ENCODE measurements around the gene MRPL1.
"Not testable (repeated sequence)": the region's sequence is repeated elsewhere in the genome, so short reads cannot be mapped to it uniquely, and the experiment has no call there.

MRPL1 gene

GRCh38 chr4:77930154-77930639 is 67.6 kb downstream of the MRPL1 start:
- no peak overlapping the region for H3K9ac ChIP-seq (ENCODE audit: low read length)
- H3K4me1 ChIP-seq (ENCODE audit: control insufficient read depth, insufficient read depth, low read length), result peaks cover 3% of the 10 kb centered on the region
- H3K27ac ChIP-seq (ENCODE audit: low read depth, low read length), result no peak overlapping the region
- no peaks in the 10 kb centered on the region for H3K27me3 ChIP-seq (ENCODE audit: control insufficient read depth, insufficient read depth, low read length)
- H3K36me3 ChIP-seq (ENCODE audit: control insufficient read depth, insufficient read depth, low read length), result peaks cover 4% of the 10 kb centered on the region
- H3K4me3 ChIP-seq (ENCODE audit: low read length), result no peak overlapping the region

- no peak overlapping the region for H3K27ac ChIP-seq (ENCODE audit: low read depth, low read length)
- peaks cover 4% of the 10 kb centered on the region for H3K36me3 ChIP-seq (ENCODE audit: control insufficient read depth, insufficient read depth, low read length)
- peaks cover 3% of the 10 kb centered on the region for H3K4me1 ChIP-seq (ENCODE audit: control insufficient read depth, insufficient read depth, low read length)
- H3K27me3 ChIP-seq (ENCODE audit: control insufficient read depth, insufficient read depth, low read length), result no peaks in the 10 kb centered on the region
- no peak overlapping the region for H3K9ac ChIP-seq (ENCODE audit: low read length)
- no peak overlapping the region for H3K4me3 ChIP-seq (ENCODE audit: low read length)
These were observed 68.2 kb downstream of the MRPL1 start for GRCh38 chr4:77930876-77931275.

DNA sequence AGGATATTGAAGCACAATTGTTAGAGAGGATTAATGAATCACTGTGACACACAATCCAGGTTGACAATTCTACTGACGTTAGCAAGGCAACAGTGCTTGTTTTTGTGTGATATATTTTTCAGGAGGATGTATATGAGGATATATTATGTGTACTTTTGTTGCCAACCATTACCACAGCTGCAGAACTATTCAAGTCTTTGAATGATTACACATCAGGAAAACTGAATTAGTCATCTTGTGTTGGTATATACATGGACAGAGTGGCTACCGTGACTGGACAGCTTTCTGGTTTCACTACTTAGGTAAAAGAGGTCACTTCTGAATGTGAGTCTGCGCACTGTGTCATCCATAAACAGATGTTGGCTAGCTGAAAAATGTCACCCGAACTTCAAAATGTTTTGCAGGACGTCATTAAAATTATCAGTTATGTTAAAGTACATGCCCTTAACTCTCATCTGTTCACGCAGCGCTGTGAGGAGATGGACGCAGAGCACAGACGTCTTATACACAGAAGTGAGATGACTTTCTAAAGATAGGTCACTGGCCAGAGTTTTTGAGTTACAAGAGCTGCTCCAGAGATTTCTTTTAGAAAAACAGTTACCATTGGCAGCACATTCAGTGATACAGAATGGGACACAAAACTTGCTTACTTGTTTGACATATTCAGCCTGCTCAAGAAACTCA is 69.0 kb downstream of the MRPL1 start:
- Histone ChIP-seq H3K4me3 (ENCODE audit: low read length) (no peak overlapping the region), H3K36me3 (ENCODE audit: control insufficient read depth, insufficient read depth, low read length) (peaks cover 4% of the 10 kb centered on the region), H3K4me1 (ENCODE audit: control insufficient read depth, insufficient read depth, low read length) (peaks cover 3% of the 10 kb centered on the region), H3K27me3 (ENCODE audit: control insufficient read depth, insufficient read depth, low read length) (no peaks in the 10 kb centered on the region), H3K9ac (ENCODE audit: low read length) (no peak overlapping the region), H3K27ac (ENCODE audit: low read depth, low read length) (no peak overlapping the region)

DNA sequence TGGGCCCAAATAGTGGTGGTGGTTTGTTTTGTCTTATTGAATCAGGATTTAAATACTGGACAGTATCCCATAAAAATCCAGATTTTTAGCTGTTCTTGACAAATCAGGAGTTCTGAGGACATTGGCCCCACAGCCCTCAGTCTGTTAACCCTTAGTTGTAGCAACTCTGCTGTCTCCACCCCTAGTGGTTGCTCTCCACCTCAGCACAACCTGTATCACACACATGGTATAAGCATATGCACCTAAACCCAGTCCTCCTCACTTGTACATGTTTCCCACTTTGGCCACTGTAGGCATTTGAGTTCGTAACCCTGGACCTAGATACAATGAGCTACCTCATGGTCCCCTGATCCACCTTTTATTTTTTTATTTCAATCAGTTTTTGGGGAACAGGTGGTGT is 75.9 kb downstream of the MRPL1 start:
- Histone ChIP-seq H3K4me3 (ENCODE audit: low read length) (no peak overlapping the region), H3K9ac (ENCODE audit: low read length) (no peak overlapping the region), H3K36me3 (ENCODE audit: control insufficient read depth, insufficient read depth, low read length) (no peaks in the 10 kb centered on the region), H3K4me1 (ENCODE audit: control insufficient read depth, insufficient read depth, low read length) (no peaks in the 10 kb centered on the region), H3K27ac (ENCODE audit: low read depth, low read length) (no peak overlapping the region), H3K27me3 (ENCODE audit: control insufficient read depth, insufficient read depth, low read length) (no peaks in the 10 kb centered on the region)

DNA sequence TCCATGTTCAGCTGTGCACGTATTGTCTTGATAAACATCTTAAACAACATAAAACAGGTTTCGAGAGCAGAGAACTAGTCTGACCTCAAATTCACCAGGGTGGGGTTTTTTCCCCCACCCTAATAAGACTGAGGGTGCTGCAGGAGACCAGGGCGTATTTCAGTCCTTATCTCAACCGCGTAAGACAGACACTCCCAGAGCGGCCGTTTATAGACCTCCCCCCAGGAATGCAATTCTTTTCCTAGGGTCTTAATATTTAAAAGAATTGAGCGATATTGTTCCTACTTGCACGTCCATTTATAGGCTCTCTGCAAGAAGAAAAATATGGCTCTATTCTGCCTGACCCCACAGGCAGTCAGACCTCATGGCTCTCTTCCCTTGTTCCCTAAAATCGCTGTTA is 83.3 kb downstream of the MRPL1 start:
- H3K4me3 ChIP-seq (ENCODE audit: low read length); H3K9ac ChIP-seq (ENCODE audit: low read length); H3K27ac ChIP-seq (ENCODE audit: low read depth, low read length); H3K4me1 ChIP-seq (ENCODE audit: control insufficient read depth, insufficient read depth, low read length); H3K36me3 ChIP-seq (ENCODE audit: control insufficient read depth, insufficient read depth, low read length); H3K27me3 ChIP-seq (ENCODE audit: control insufficient read depth, insufficient read depth, low read length): not testable (repeated sequence)

GRCh38 chr4:77950203-77950602 is 87.6 kb downstream of the MRPL1 start:
- H3K9ac ChIP-seq (ENCODE audit: low read length), result no peak overlapping the region
- H3K27ac ChIP-seq (ENCODE audit: low read depth, low read length), result no peak overlapping the region
- H3K27me3 ChIP-seq (ENCODE audit: control insufficient read depth, insufficient read depth, low read length), result no peaks in the 10 kb centered on the region
- H3K4me3 ChIP-seq (ENCODE audit: low read length), result no peak overlapping the region
- no peaks in the 10 kb centered on the region for H3K4me1 ChIP-seq (ENCODE audit: control insufficient read depth, insufficient read depth, low read length)
- peaks cover 3% of the 10 kb centered on the region for H3K36me3 ChIP-seq (ENCODE audit: control insufficient read depth, insufficient read depth, low read length)

GRCh38 chr4:77952457-77952856 is 89.8 kb downstream of the MRPL1 start:
- H3K9ac ChIP-seq (ENCODE audit: low read length), result no peak overlapping the region
- H3K4me1 ChIP-seq (ENCODE audit: control insufficient read depth, insufficient read depth, low read length), result no peaks in the 10 kb centered on the region
- H3K36me3 ChIP-seq (ENCODE audit: control insufficient read depth, insufficient read depth, low read length), result peaks cover 3% of the 10 kb centered on the region
- H3K27me3 ChIP-seq (ENCODE audit: control insufficient read depth, insufficient read depth, low read length), result no peaks in the 10 kb centered on the region
- no peak overlapping the region for H3K4me3 ChIP-seq (ENCODE audit: low read length)
- H3K27ac ChIP-seq (ENCODE audit: low read depth, low read length), result no peak overlapping the region

DNA sequence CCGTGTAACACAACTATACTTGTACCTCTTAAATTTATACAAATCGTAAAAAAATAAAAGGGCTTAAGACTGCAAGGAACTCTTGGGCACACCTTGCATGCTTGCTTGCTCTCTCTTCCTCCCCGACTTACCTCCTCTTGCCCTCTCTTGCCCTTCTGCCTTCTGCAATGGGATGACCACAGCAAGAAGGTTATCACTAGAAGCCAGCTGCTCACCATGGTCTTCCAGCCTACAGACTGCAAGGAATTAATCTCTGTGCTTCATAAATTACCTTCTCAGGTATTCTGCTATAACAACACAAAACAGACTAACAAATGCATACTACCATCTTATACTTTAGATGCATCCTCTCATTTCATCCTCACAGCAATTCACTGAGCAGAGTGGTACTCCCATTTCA is 92.1 kb downstream of the MRPL1 start:
- peaks cover 3% of the 10 kb centered on the region for H3K36me3 ChIP-seq (ENCODE audit: control insufficient read depth, insufficient read depth, low read length)
- no peak overlapping the region for H3K27ac ChIP-seq (ENCODE audit: low read depth, low read length)
- no peaks in the 10 kb centered on the region for H3K27me3 ChIP-seq (ENCODE audit: control insufficient read depth, insufficient read depth, low read length)
- no peak overlapping the region for H3K4me3 ChIP-seq (ENCODE audit: low read length)
- H3K9ac ChIP-seq (ENCODE audit: low read length), result no peak overlapping the region
- H3K4me1 ChIP-seq (ENCODE audit: control insufficient read depth, insufficient read depth, low read length), result no peaks in the 10 kb centered on the region

DNA sequence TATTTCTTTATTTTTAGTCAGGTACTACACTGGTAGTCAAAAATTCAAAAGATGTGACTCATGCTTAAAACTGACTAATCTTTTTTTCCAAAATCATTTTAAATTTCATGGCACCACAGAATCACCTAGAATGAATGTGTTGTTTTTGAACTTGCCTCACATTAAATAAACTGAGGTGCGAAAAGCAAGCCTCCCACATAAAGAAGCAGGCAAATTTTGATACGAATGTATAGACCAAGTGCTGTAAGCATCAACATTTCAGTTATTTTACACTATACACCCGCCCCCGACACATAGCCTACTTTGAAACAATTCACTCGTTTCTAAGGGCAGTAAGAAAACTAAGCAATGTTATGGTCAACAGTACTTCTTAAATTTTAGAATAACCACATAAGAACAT is 94.3 kb downstream of the MRPL1 start:
- no peak overlapping the region for H3K27ac ChIP-seq (ENCODE audit: low read depth, low read length)
- no peaks in the 10 kb centered on the region for H3K27me3 ChIP-seq (ENCODE audit: control insufficient read depth, insufficient read depth, low read length)
- H3K36me3 ChIP-seq (ENCODE audit: control insufficient read depth, insufficient read depth, low read length), result peaks cover 3% of the 10 kb centered on the region
- H3K9ac ChIP-seq (ENCODE audit: low read length), result no peak overlapping the region
- H3K4me3 ChIP-seq (ENCODE audit: low read length), result no peak overlapping the region
- no peaks in the 10 kb centered on the region for H3K4me1 ChIP-seq (ENCODE audit: control insufficient read depth, insufficient read depth, low read length)

DNA sequence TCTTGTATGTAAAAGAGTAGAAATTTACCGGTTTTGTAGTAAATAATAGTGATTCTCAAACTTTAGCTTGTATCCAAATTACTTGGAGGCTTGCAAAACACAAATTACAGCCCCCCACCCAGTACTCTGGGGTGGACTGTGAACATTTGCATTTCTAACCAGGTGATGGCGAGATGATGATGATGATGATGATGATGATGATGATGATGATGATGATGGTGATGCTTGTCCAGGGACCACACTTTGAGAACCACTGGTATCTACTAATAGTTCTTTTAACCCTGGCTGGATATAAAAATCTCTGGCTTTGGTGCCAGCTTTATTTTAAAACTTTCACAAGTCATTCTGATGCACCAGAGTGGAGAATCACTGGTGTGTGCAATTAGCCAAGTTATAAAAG is 96.3 kb downstream of the MRPL1 start:
- Histone ChIP-seq H3K27ac (ENCODE audit: low read depth, low read length) (no peak overlapping the region), H3K36me3 (ENCODE audit: control insufficient read depth, insufficient read depth, low read length) (peaks cover 3% of the 10 kb centered on the region), H3K4me1 (ENCODE audit: control insufficient read depth, insufficient read depth, low read length) (no peaks in the 10 kb centered on the region), H3K9ac (ENCODE audit: low read length) (no peak overlapping the region), H3K4me3 (ENCODE audit: low read length) (no peak overlapping the region), H3K27me3 (ENCODE audit: control insufficient read depth, insufficient read depth, low read length) (no peaks in the 10 kb centered on the region)

DNA sequence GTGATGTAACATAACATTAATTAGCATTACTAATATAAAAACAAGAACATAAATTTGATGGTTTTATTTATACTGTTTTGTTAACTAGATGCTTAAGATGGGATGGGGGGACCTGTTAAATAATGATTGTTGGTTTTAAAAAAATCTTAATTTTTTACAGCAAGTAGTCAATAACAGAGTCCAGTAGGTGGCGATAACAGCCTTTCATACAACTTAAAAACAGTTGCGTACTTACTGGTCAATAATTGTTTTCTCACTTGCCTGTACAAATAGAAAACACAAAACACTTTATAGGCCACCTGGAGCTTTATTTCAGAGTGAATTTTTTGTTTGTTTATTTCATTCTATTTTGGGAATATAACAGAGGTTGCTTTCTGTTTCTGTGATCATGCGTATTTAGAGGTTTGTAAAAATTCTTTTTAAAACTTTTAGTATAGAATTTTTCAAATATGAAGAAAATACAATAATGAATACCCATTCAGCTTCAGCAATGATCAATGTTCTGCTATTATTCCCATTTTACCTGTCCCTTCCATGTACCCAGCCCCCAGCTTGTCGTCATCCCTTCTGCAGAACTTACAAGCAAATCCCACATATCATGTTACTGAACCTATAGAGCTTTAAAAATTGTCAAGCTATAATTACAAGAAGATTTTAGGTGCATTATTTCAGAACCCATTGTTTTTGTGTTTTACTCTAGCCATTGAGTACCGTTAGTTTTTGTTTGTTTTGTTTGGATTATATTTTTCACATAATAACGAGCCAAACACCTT is 97.1 kb downstream of the MRPL1 start:
- Histone ChIP-seq H3K4me1 (ENCODE audit: control insufficient read depth, insufficient read depth, low read length) (no peaks in the 10 kb centered on the region), H3K27me3 (ENCODE audit: control insufficient read depth, insufficient read depth, low read length) (no peaks in the 10 kb centered on the region), H3K27ac (ENCODE audit: low read depth, low read length) (no peak overlapping the region), H3K4me3 (ENCODE audit: low read length) (peak overlapping the region; percentile 3), H3K36me3 (ENCODE audit: control insufficient read depth, insufficient read depth, low read length) (no peaks in the 10 kb centered on the region), H3K9ac (ENCODE audit: low read length) (no peak overlapping the region)

- Histone ChIP-seq H3K4me1 (ENCODE audit: control insufficient read depth, insufficient read depth, low read length) (no peaks in the 10 kb centered on the region), H3K27ac (ENCODE audit: low read depth, low read length) (no peak overlapping the region), H3K9ac (ENCODE audit: low read length) (no peak overlapping the region), H3K36me3 (ENCODE audit: control insufficient read depth, insufficient read depth, low read length) (no peaks in the 10 kb centered on the region), H3K27me3 (ENCODE audit: control insufficient read depth, insufficient read depth, low read length) (no peaks in the 10 kb centered on the region), H3K4me3 (ENCODE audit: low read length) (no peak overlapping the region)
These were observed 97.7 kb downstream of the MRPL1 start for GRCh38 chr4:77960367-77960766.

- Histone ChIP-seq H3K27me3 (ENCODE audit: control insufficient read depth, insufficient read depth, low read length) (no peaks in the 10 kb centered on the region), H3K9ac (ENCODE audit: low read length) (no peak overlapping the region), H3K4me3 (ENCODE audit: low read length) (no peak overlapping the region), H3K36me3 (ENCODE audit: control insufficient read depth, insufficient read depth, low read length) (no peaks in the 10 kb centered on the region), H3K4me1 (ENCODE audit: control insufficient read depth, insufficient read depth, low read length) (no peaks in the 10 kb centered on the region), H3K27ac (ENCODE audit: low read depth, low read length) (no peak overlapping the region)
These were observed 100.4 kb downstream of the MRPL1 start for GRCh38 chr4:77963004-77963403.
